NCI-H2196 (cell line): Measurements from ENCODE around the gene INPP5A.

Experiments
- DNase-seq: peaks from one replicate; lab custom pipeline; 2025; ENCODE audit not compliant: unreplicated experiment; lab: John Stamatoyannopoulos, UW

Gene INPP5A

GRCh38 chr10:132577350-132578003 is 39.9 kb downstream of the INPP5A start:
- no peak for DNase-seq

DNA sequence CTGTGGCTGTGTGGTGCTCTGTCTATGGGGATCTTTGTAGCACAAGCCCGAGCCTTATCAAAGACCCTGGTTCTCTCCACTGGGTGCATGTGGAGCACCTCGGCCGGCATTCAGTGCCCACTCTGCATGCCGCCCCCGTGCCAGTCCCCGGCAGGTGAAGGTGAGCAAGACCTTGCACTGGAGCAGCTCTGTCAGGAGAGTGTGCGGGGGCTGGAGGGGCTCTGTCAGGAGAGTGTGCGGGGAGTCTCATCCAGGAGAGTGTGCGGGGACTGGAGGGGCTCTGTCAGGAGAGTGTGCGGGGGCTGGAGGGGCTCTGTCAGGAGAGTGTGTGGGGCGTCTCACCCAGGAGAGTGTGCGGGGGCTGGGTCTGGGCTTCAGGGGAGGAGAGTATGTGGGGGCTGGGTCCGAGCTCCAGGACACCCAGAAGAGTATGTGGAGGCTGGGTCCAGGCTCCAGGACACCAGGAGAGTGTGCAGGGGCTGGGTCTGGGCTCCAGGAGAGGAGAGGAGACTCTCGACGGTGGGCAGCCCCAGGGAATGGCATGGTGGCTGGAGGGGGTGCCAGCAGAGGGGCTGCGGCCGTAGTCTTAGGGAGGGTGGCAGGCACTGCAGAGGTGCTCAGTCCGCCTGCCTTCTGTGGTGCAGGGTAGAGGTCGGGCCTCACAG is 40.8 kb downstream of the INPP5A start:
- no peak for DNase-seq

DNA sequence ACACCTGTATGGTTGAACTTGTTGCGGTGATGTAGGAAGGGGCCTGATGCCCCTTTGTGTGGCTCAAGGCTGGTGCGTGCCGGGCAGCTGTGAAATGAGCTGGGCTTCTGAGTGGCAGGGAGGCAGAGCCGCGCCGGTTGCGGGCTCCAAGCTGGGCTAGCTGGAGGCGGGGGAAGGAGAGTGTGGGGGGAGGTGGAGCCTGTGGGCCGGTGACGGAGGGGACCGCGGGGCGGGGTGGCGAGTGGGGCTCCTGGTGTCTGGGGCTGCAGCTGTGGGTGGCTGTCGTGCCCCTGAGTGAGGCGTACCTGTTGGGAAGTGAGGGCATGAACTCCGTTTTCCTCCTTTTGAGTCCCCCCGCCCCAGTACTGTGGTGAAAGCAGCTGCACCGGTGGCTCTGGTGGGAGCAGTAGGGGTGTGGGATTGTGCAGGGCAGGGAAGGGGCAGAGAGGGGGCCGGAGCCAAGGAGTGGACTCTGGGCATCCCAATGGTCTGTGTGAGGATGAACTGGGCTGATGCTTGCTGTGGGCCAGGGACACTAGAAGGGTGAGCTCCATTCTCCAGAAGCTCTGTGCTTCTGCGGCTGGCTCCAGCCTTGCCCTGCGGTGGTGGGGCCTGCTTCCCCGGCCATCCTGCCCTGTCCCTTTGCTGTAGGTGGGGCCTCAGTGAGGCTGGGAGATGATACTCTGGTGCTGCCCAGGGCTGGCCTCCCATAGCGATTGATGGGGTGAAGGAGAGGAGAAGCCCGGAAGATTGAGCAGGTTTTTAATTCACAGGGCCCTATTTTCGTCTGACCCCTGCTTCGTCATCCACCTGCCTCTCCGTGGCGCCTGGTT is 41.7 kb downstream of the INPP5A start:
- no peak for DNase-seq

- no peak for DNase-seq
These were observed 42.6 kb downstream of the INPP5A start for GRCh38 chr10:132580143-132580542.

GRCh38 chr10:132580617-132581016 is 43.0 kb downstream of the INPP5A start:
- DNase-seq: no peak

- DNase-seq: no peak
These were observed 44.5 kb downstream of the INPP5A start for GRCh38 chr10:132582137-132582536.

GRCh38 chr10:132582771-132583170 is 45.2 kb downstream of the INPP5A start:
- DNase-seq: no peak

- no peak for DNase-seq
These were observed 45.9 kb downstream of the INPP5A start for GRCh38 chr10:132583456-132583855.

- DNase-seq: no peak
These were observed 46.5 kb downstream of the INPP5A start for GRCh38 chr10:132584081-132584480.

- DNase-seq: no peak
These were observed 48.4 kb downstream of the INPP5A start for GRCh38 chr10:132585732-132586722.

GRCh38 chr10:132586739-132587138 is 49.2 kb downstream of the INPP5A start:
- no peak for DNase-seq

DNA sequence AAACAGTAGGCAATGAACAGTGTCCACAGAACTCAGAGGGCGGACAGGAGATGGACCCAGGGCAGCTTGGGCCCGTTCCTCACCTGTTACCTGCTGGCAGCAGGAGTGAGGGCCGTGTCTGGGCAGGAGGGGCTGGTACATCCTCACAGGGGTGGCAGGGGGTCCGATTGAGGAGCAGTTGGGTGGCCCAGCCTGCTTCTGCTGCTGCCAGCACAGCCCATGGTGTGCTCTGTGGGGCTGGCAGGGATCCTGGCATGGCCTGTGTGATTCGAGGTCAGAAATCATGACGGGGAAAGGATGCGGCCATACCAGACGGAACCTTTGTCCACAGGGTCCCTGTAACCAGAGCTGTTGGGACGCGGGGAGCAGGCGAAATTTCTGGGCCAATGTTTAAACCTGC is 49.6 kb downstream of the INPP5A start:
- no peak for DNase-seq

- DNase-seq: no peak
These were observed 50.9 kb downstream of the INPP5A start for GRCh38 chr10:132588301-132589013.

- no peak for DNase-seq
These were observed 51.4 kb downstream of the INPP5A start for GRCh38 chr10:132589015-132589414.

GRCh38 chr10:132589681-132590080 is 52.1 kb downstream of the INPP5A start:
- no peak for DNase-seq

GRCh38 chr10:132590094-132590751 is 52.6 kb downstream of the INPP5A start:
- DNase-seq: no peak

DNA sequence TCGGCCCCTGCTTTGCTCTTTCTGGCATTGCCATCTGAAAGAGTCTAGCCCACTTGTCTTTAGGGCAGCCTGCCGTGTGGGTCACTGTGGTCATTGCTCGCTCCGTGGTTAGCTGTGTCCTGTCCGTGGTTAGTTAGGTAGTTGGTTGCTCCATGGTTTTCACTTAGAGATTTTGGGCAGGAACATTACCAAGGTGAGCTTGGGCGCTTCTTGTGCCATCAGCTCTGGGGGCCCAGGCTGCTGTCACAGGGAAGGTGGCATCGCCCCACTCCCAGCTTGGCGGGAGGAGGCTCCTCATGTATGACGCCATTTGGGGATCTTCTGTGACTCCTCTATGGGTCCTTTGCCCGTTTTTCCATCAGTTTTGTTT is 53.1 kb downstream of the INPP5A start:
- no peak for DNase-seq

DNA sequence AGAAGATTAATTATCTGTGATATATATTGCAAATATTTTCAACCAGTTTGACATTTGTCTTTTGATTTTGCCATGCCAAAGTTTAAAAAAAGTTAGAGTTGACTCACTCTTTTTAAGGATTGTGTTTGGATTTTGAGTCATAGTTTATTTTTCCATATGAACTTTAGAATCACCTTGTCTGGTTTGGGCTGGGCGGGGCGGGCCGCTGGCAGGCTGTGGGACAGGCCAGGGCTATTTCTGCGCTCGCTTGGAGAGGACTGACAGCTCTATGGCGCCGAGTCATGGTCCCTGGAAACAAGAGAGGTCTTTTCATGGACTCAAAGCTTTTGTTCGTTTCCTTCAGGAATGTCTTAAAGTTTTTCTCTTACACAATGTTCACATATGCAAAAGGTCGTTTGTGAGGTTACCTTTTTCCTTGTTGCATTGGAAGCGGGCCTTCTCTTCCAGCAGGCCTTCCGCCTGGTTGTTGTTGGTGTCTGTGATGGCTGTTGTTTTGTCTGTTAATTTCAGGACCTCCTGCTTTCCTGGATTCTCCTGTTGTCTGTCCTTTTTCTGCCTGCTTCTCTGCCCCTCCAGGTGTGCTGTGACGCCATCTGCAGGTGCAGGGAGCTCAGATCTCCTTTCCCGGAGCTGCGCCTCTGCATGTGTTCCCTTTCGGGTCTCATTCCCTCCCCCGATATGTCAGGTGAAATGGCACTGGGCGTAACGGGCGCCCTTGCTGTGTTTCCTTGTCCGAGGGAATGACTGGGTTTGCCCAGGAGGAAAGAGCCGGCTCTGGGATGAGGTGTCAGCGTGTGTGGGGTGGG is 53.8 kb downstream of the INPP5A start:
- DNase-seq: no peak
